ENCODE measurements around the gene ZSWIM6. TPM values are rescaled to one million over a fixed set of nuclear protein-coding genes. Genes with fewer than 3 reads are reported as not detected.

ZSWIM6 gene
- total RNA-seq, 1 experiment from 2014 or later = 3.4 TPM

GRCh38 chr5:61334868-61335615 lies 3.0 kb downstream of the ZSWIM6 start:
- peak overlapping the region; percentile 95 for H3K4me3 ChIP-seq (ENCODE audit: low read length)
- no peaks in the 10 kb centered on the region for H3K9me2 ChIP-seq (replicated peaks; ENCODE audit: low read length)
- H3K4me2 ChIP-seq (ENCODE audit: low read length) = peak overlapping the region; percentile 88
- peaks cover 8% of the 10 kb centered on the region for H3K4me1 ChIP-seq (ENCODE audit: insufficient read depth, low read length)
- TF ChIP-seq EZH2phosphoT487 (IDR thresholded peaks at IDR 0.05; ENCODE audit: borderline replicate concordance, low read length) (no peak), EZH2 (IDR thresholded peaks at IDR 0.05; ENCODE audit: low read length, unreplicated experiment) (no peak)
- TF ChIP-seq, protein P1, sequence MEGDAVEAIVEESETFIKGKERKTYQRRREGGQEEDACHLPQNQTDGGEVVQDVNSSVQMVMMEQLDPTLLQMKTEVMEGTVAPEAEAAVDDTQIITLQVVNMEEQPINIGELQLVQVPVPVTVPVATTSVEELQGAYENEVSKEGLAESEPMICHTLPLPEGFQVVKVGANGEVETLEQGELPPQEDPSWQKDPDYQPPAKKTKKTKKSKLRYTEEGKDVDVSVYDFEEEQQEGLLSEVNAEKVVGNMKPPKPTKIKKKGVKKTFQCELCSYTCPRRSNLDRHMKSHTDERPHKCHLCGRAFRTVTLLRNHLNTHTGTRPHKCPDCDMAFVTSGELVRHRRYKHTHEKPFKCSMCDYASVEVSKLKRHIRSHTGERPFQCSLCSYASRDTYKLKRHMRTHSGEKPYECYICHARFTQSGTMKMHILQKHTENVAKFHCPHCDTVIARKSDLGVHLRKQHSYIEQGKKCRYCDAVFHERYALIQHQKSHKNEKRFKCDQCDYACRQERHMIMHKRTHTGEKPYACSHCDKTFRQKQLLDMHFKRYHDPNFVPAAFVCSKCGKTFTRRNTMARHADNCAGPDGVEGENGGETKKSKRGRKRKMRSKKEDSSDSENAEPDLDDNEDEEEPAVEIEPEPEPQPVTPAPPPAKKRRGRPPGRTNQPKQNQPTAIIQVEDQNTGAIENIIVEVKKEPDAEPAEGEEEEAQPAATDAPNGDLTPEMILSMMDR (conservative IDR thresholded peaks at IDR 0.05; ENCODE audit: low read depth, low read length) = no peak
- peaks cover 73% of the 10 kb centered on the region for H3K79me2 ChIP-seq (ENCODE audit: low read length)
- DNase-seq (peak; percentile 24), ATAC-seq (no peak)
- H3K27me3 ChIP-seq (ENCODE audit: low read length) = no peaks in the 10 kb centered on the region
- H2AFZ ChIP-seq (ENCODE audit: low read length) = no peak overlapping the region
- H3K36me3 ChIP-seq (ENCODE audit: low read depth, low read length) = no peaks in the 10 kb centered on the region
- H3K9me3 ChIP-seq (ENCODE audit: low read length) = no peaks in the 10 kb centered on the region
- BruUV-seq (replicated peaks) = no TSS peak
- intact Hi-C loops (cut with micrococcal nuclease) = loop anchor here (2.0 to 10.0 kb wide), 4 partner anchors 130 to 597 kb away; no protein-coding TSS in a partner anchor
- ChIA-PET POLR2A (ENCODE audit: unreplicated experiment) (no interaction called here), CTCF (no interaction called here)
- no peak overlapping the region for H3K27ac ChIP-seq (ENCODE audit: low read length)
- H3K9ac ChIP-seq (ENCODE audit: low read length) = peak overlapping the region; percentile 73; the same call in 1 of the 2 replicates
- peaks cover 61% of the 10 kb centered on the region for H4K20me1 ChIP-seq (ENCODE audit: low read length)
- no peaks in the 10 kb centered on the region for H3F3A ChIP-seq (ENCODE audit: low read length, unreplicated experiment)

- no peak for TF ChIP-seq EZH2 (IDR thresholded peaks at IDR 0.05; ENCODE audit: low read length, unreplicated experiment)
- TF ChIP-seq EZH2phosphoT487 (IDR thresholded peaks at IDR 0.05; ENCODE audit: borderline replicate concordance, low read length) = no peak
- TF ChIP-seq, protein P1 (conservative IDR thresholded peaks at IDR 0.05; ENCODE audit: low read depth, low read length) = no peak
- no peak overlapping the region for H3K4me2 ChIP-seq (ENCODE audit: low read length)
- BruUV-seq (replicated peaks) = no TSS peak
- no peaks in the 10 kb centered on the region for H3K9me2 ChIP-seq (replicated peaks; ENCODE audit: low read length)
- H3K27ac ChIP-seq (ENCODE audit: low read length) = no peak overlapping the region
- no peak overlapping the region for H2AFZ ChIP-seq (ENCODE audit: low read length)
- ChIA-PET POLR2A (ENCODE audit: unreplicated experiment) (no interaction called here), CTCF (no interaction called here)
- H3K36me3 ChIP-seq (ENCODE audit: low read depth, low read length) = no peaks in the 10 kb centered on the region
- ATAC-seq (no peak), DNase-seq (no peak)
- H3K79me2 ChIP-seq (ENCODE audit: low read length) = peaks cover 100% of the 10 kb centered on the region
- peaks cover 18% of the 10 kb centered on the region for H3K4me1 ChIP-seq (ENCODE audit: insufficient read depth, low read length)
- intact Hi-C loops (cut with micrococcal nuclease) = loop anchor here (2.0 to 10.0 kb wide), 2 partner anchors 69 to 125 kb away; no protein-coding TSS in a partner anchor
- no peaks in the 10 kb centered on the region for H3F3A ChIP-seq (ENCODE audit: low read length, unreplicated experiment)
- H3K9me3 ChIP-seq (ENCODE audit: low read length) = no peaks in the 10 kb centered on the region
- no peak overlapping the region for H3K9ac ChIP-seq (ENCODE audit: low read length)
- no peaks in the 10 kb centered on the region for H3K27me3 ChIP-seq (ENCODE audit: low read length)
- no peak overlapping the region for H3K4me3 ChIP-seq (ENCODE audit: low read length)
- peaks cover 87% of the 10 kb centered on the region for H4K20me1 ChIP-seq (ENCODE audit: low read length)
Observed at GRCh38 chr5:61339764-61340163, 7.7 kb downstream of the ZSWIM6 start.

- intact Hi-C loops (cut with micrococcal nuclease) = no loop called here
- no peaks in the 10 kb centered on the region for H3K9me2 ChIP-seq (replicated peaks; ENCODE audit: low read length)
- H3K79me2 ChIP-seq (ENCODE audit: low read length) = peaks cover 100% of the 10 kb centered on the region
- no peaks in the 10 kb centered on the region for H3F3A ChIP-seq (ENCODE audit: low read length, unreplicated experiment)
- ChIA-PET POLR2A (ENCODE audit: unreplicated experiment) (no interaction called here), CTCF (no interaction called here)
- H3K4me2 ChIP-seq (ENCODE audit: low read length) = no peak overlapping the region
- H3K27me3 ChIP-seq (ENCODE audit: low read length) = no peaks in the 10 kb centered on the region
- DNase-seq = no peak
- H3K9me3 ChIP-seq (ENCODE audit: low read length) = no peaks in the 10 kb centered on the region
- H3K36me3 ChIP-seq (ENCODE audit: low read depth, low read length) = no peaks in the 10 kb centered on the region
- no TSS peak for BruUV-seq (replicated peaks)
- ATAC-seq = no peak
- peaks cover 85% of the 10 kb centered on the region for H4K20me1 ChIP-seq (ENCODE audit: low read length)
- H3K4me1 ChIP-seq (ENCODE audit: insufficient read depth, low read length) = peaks cover 10% of the 10 kb centered on the region
- H3K27ac ChIP-seq (ENCODE audit: low read length) = no peak overlapping the region
- H3K9ac ChIP-seq (ENCODE audit: low read length) = no peak overlapping the region
- no peak overlapping the region for H2AFZ ChIP-seq (ENCODE audit: low read length)
- no peak overlapping the region for H3K4me3 ChIP-seq (ENCODE audit: low read length)
- TF ChIP-seq EZH2 (IDR thresholded peaks at IDR 0.05; ENCODE audit: low read length, unreplicated experiment) = no peak
- TF ChIP-seq, protein P1 (conservative IDR thresholded peaks at IDR 0.05; ENCODE audit: low read depth, low read length) = no peak
- no peak for TF ChIP-seq EZH2phosphoT487 (IDR thresholded peaks at IDR 0.05; ENCODE audit: borderline replicate concordance, low read length)
Observed at GRCh38 chr5:61340775-61341361, 8.8 kb downstream of the ZSWIM6 start.

Data from PC-3 (cell line).